Measurements from ENCODE around the gene TAF9B.
"Not testable (repeated sequence)": the region's sequence is repeated elsewhere in the genome, so short reads cannot be mapped to it uniquely, and the experiment has no call there.

Gene TAF9B

GRCh38 chrX:78116365-78116764 is 23.1 kb downstream of the TAF9B start:
- DNase-seq (ENCODE audit: low read depth): no peak

- no peak for DNase-seq (ENCODE audit: low read depth)
Measured at GRCh38 chrX:78111140-78111931, 28.1 kb downstream of the TAF9B start.

- DNase-seq (ENCODE audit: low read depth): no peak
Measured at GRCh38 chrX:78109458-78109857, 30.0 kb downstream of the TAF9B start.

- DNase-seq (ENCODE audit: low read depth): no peak
Measured at GRCh38 chrX:78106651-78106986, 32.8 kb downstream of the TAF9B start.

- no peak for DNase-seq (ENCODE audit: low read depth)
Measured at GRCh38 chrX:78105944-78106650, 33.4 kb downstream of the TAF9B start.

- DNase-seq (ENCODE audit: low read depth): peak; percentile 6
Measured at GRCh38 chrX:78104447-78105176, 34.8 kb downstream of the TAF9B start.

GRCh38 chrX:78103623-78104446 is 35.6 kb downstream of the TAF9B start, which contains the start of gene PGK1:
Gene PGK1 (plus strand): TSS chrX:78104248. CDS start chrX:78104341, 93 bp downstream.
- DNase-seq (ENCODE audit: low read depth): peak; percentile 77

- no peak for DNase-seq (ENCODE audit: low read depth)
Measured at GRCh38 chrX:78103001-78103622, 36.3 kb downstream of the TAF9B start.

GRCh38 chrX:78102091-78102490 is 37.4 kb downstream of the TAF9B start:
- DNase-seq (ENCODE audit: low read depth): no peak

- no peak for DNase-seq (ENCODE audit: low read depth)
Measured at GRCh38 chrX:78098108-78098507, 41.3 kb downstream of the TAF9B start.

- DNase-seq (ENCODE audit: low read depth): no peak
Measured at GRCh38 chrX:78092296-78092695, 47.2 kb downstream of the TAF9B start.

GRCh38 chrX:78081413-78081812 is 58.0 kb downstream of the TAF9B start:
- not testable (repeated sequence) for DNase-seq (ENCODE audit: low read depth)
